Esophagus squamous epithelium (tissue), 5 donors: ENCODE measurements around the gene B3GAT1. TPM values are rescaled to one million over a fixed set of nuclear protein-coding genes. Genes with fewer than 3 reads are reported as not detected.

Experiments used
- DNase-seq: peaks from one replicate; lab custom pipeline; 2025; lab: John Stamatoyannopoulos, UW
- H3K27ac ChIP-seq, 4 donors: fragments of 200-600 bp; sonication (generic); one replicate each; pipeline ENCODE4 v1.5.1; 2016 to 2019; ENCODE audit warnings: mild to moderate bottlenecking in 1 of 4
- H3K27me3 ChIP-seq, 4 donors: fragments of 200-600 bp; sonication (generic); 1 replicate in 3 of 4; 2 replicates in 1 of 4; pipeline versions ENCODE4 v1.5.1 to v1.6.0; 2017 to 2021; ENCODE audit warnings: antibody characterized with exemption in 1 of 4
- H3K36me3 ChIP-seq, 3 donors: fragments of 200-600 bp; sonication (generic); one replicate each; pipeline ENCODE4 v1.5.1; 2016 to 2019
- H3K4me1 ChIP-seq, 3 donors: fragments of 200-600 bp; sonication (generic); one replicate each; pipeline ENCODE4 v1.5.1; 2017 to 2019
- H3K4me3 ChIP-seq, 4 donors: fragments of 200-600 bp; sonication (generic); 1 replicate in 3 of 4; 2 replicates in 1 of 4; pipeline ENCODE4 v1.5.1; 2016 to 2019; ENCODE audit warnings: mild to moderate bottlenecking in 2 of 4, moderate library complexity in 1 of 4
- H3K9me3 ChIP-seq, 3 donors: fragments of 200-600 bp; sonication (generic); one replicate each; pipeline ENCODE4 v1.5.1; 2016 to 2019
- POLR2A ChIP-seq, 4 donors: fragments of 450-650 bp; IDR thresholded peaks; one replicate each; pipeline ENCODE4 v1.6.1; 2017; ENCODE audit warnings: antibody characterized with exemption in 4 of 4, mild to moderate bottlenecking in 4 of 4, moderate library complexity in 3 of 4
- WGBS, 2 donors: methylation state at CpG; one replicate each; pipeline ENCODE4 v1.1.5; 2018; 5-methylcytosine and 5-hydroxymethylcytosine counted together
- intact Hi-C: fragments of 100-400 bp; cut with DNase I; formaldehyde crosslinking; loops from one replicate; pipeline ENCODE4 v1.15.0; 2022
- total RNA-seq, 4 donors: library from RNA; depleted of rRNA; stranded (reverse); fragments of >200 nt; gene quantifications; one replicate each; pipeline ENCODE4 v1.1.0, GENCODE V29; 2016
- TF ChIP-seq, protein P1 (sequence below), 6 experiments: fragments of 450-650 bp in 4 of 6; fragments of 200-600 bp in 2 of 6; sonication (generic) in 2 of 6; IDR thresholded peaks; one replicate each; pipeline ENCODE4 v1.5.1; 2016 to 2019; ENCODE audit warnings: antibody characterized with exemption in 6 of 6, mild to moderate bottlenecking in 4 of 6, moderate library complexity in 4 of 6
- donor health status: DM: yes; HTN: yes; CAD: no.

B3GAT1 gene
- total RNA-seq, 4 donors from 2014 or later, result 0.09 to 0.94 (median 0.38) TPM; not detected in 1

- intact Hi-C loops, result no loop called here
- Histone ChIP-seq H3K27ac (no peak overlapping the region), H3K9me3 (no peaks in the 10 kb centered on the region), H3K4me3 (no peak overlapping the region), H3K4me1 (no peaks in the 10 kb centered on the region), H3K27me3 (peaks cover 0 to 54% (median 0%) of the 10 kb centered on the region in 4 donors), H3K36me3 (no peaks in the 10 kb centered on the region)
- WGBS, 2 donors, result 24 to 43% methylated on average over 10 to 11 of the region's 14 CpGs
- TF ChIP-seq, protein P1, sequence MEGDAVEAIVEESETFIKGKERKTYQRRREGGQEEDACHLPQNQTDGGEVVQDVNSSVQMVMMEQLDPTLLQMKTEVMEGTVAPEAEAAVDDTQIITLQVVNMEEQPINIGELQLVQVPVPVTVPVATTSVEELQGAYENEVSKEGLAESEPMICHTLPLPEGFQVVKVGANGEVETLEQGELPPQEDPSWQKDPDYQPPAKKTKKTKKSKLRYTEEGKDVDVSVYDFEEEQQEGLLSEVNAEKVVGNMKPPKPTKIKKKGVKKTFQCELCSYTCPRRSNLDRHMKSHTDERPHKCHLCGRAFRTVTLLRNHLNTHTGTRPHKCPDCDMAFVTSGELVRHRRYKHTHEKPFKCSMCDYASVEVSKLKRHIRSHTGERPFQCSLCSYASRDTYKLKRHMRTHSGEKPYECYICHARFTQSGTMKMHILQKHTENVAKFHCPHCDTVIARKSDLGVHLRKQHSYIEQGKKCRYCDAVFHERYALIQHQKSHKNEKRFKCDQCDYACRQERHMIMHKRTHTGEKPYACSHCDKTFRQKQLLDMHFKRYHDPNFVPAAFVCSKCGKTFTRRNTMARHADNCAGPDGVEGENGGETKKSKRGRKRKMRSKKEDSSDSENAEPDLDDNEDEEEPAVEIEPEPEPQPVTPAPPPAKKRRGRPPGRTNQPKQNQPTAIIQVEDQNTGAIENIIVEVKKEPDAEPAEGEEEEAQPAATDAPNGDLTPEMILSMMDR (IDR thresholded peaks at IDR 0.05), result peak in 1 of 6 experiments; percentile 20
- no peak for TF ChIP-seq POLR2A (IDR thresholded peaks at IDR 0.05)
- DNase-seq, result no peak
These were observed 18.4 kb downstream of the B3GAT1 start for GRCh38 chr11:134393638-134394037.

GRCh38 chr11:134392953-134393615 lies 19.0 kb downstream of the B3GAT1 start:
- H3K27me3 ChIP-seq, result peaks cover 0 to 51% (median 0%) of the 10 kb centered on the region in 4 donors
- no peaks in the 10 kb centered on the region for H3K36me3 ChIP-seq
- intact Hi-C loops, result no loop called here
- H3K9me3 ChIP-seq, result no peaks in the 10 kb centered on the region
- H3K4me1 ChIP-seq, result no peaks in the 10 kb centered on the region
- no peak overlapping the region for H3K4me3 ChIP-seq
- H3K27ac ChIP-seq, result no peak overlapping the region
- TF ChIP-seq POLR2A (IDR thresholded peaks at IDR 0.05), result no peak
- TF ChIP-seq, protein P1 (IDR thresholded peaks at IDR 0.05), result no peak
- 80 to 81% methylated on average over 21 of the region's 21 CpGs for WGBS, 2 donors
- no peak for DNase-seq

- intact Hi-C loops, result no loop called here
- Histone ChIP-seq H3K36me3 (no peaks in the 10 kb centered on the region), H3K4me3 (no peak overlapping the region), H3K27ac (no peak overlapping the region), H3K4me1 (no peaks in the 10 kb centered on the region), H3K27me3 (peaks cover 0 to 50% (median 0%) of the 10 kb centered on the region in 4 donors), H3K9me3 (no peaks in the 10 kb centered on the region)
- no peak for DNase-seq
- TF ChIP-seq POLR2A (IDR thresholded peaks at IDR 0.05), result no peak
- TF ChIP-seq, protein P1 (IDR thresholded peaks at IDR 0.05), result no peak
- WGBS, 2 donors, result 77 to 94% methylated on average over 3 to 10 of the region's 13 CpGs
These were observed 20.4 kb downstream of the B3GAT1 start for GRCh38 chr11:134391656-134392055.

DNA sequence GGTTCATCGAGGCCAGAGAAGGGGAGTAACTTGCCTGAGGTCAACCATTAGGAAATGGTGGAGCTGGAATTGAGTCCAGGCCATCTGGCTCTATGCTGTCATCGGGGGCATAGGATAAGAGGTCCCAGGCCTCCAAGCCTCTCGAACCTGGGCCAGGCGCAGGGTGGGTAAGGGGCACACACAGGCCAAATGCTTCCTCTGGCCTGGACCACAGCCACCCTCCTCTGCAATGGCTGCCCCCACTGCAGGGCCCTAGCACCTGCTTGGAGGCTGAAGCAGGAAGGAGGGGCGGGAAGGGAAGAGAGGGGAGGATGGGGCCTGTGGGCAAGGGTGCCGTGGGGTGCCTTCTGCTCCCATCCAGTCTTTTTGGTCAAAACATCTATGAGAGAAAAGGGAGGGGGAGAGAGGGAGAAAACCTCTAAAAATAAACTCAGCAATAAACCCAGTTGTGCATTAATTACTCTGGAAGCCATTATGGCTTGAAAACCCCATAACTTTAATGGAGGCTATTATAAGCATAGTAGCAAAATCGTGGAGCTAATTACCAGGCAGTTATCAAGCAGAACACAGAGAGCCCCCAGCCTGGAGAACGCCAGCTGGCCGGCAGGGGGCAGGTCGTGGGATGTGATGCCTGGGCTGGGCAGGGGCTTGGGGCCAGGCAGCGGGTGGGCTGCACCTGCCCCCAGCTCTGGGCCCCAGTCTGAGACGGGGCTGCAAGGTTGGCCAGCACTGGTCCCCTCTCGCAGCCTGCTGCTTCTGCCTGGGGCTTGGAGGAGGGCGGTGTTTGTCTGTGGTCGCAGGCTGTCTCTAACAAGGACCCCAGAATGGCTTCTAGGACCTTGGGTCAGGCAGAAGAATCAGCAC lies 21.1 kb downstream of the B3GAT1 start:
- 67 to 70% methylated on average over 2 to 6 of the region's 15 CpGs for WGBS, 2 donors
- H3K9me3 ChIP-seq, result no peaks in the 10 kb centered on the region
- no peak for DNase-seq

More for the DNA sequence above, 21.1 kb downstream of the B3GAT1 start:
- Histone ChIP-seq H3K4me1 (no peaks in the 10 kb centered on the region), H3K27ac (no peak overlapping the region), H3K4me3 (no peak overlapping the region), H3K27me3 (peaks cover 0 to 52% (median 0%) of the 10 kb centered on the region in 4 donors), H3K36me3 (no peaks in the 10 kb centered on the region)
- TF ChIP-seq, protein P1 (IDR thresholded peaks at IDR 0.05), result no peak
- no peak for TF ChIP-seq POLR2A (IDR thresholded peaks at IDR 0.05)
- intact Hi-C loops, result no loop called here
